Measurements from ENCODE around the gene JAKMIP2.
"Not testable (repeated sequence)": the region's sequence is repeated elsewhere in the genome, so short reads cannot be mapped to it uniquely, and the experiment has no call there.

JAKMIP2 gene

GRCh38 chr5:147732291-147732883 is 50.1 kb downstream of the JAKMIP2 start:
- ChIA-PET CTCF (interaction anchor here (1.8 kb wide), 1 partner anchor 103 kb away, joined by 3 read pairs; no protein-coding TSS in a partner anchor), POLR2A (no interaction called here)
- no peak for TF ChIP-seq CTCF (IDR thresholded peaks at IDR 0.05; ENCODE audit: control extremely low read depth, extremely low read depth, low read depth, missing control alignments)

GRCh38 chr5:147731431-147732290 is 50.9 kb downstream of the JAKMIP2 start:
- DNase-seq (ENCODE audit: extremely low spot score) = no peak

More at GRCh38 chr5:147732291-147732883, 50.1 kb downstream of the JAKMIP2 start:
- DNase-seq (ENCODE audit: extremely low spot score) = no peak

GRCh38 chr5:147727200-147727599 is 55.3 kb downstream of the JAKMIP2 start:
- no peak for TF ChIP-seq CTCF (IDR thresholded peaks at IDR 0.05; ENCODE audit: control extremely low read depth, extremely low read depth, low read depth, missing control alignments)
- no peak for DNase-seq (ENCODE audit: extremely low spot score)
- ChIA-PET POLR2A (no interaction called here), CTCF (interaction anchor here (0.7 to 0.9 kb wide), 3 partner anchors 9 to 20 kb away, joined by 3 to 4 read pairs (median 3); no protein-coding TSS in a partner anchor)

More at GRCh38 chr5:147731431-147732290, 50.9 kb downstream of the JAKMIP2 start:
- CTCF ChIA-PET = interaction anchor here (1.8 kb wide), 1 partner anchor 104 kb away, joined by 3 read pairs; no protein-coding TSS in a partner anchor
- POLR2A ChIA-PET = no interaction called here
- TF ChIP-seq CTCF (IDR thresholded peaks at IDR 0.05; ENCODE audit: control extremely low read depth, extremely low read depth, low read depth, missing control alignments) = no peak

DNA sequence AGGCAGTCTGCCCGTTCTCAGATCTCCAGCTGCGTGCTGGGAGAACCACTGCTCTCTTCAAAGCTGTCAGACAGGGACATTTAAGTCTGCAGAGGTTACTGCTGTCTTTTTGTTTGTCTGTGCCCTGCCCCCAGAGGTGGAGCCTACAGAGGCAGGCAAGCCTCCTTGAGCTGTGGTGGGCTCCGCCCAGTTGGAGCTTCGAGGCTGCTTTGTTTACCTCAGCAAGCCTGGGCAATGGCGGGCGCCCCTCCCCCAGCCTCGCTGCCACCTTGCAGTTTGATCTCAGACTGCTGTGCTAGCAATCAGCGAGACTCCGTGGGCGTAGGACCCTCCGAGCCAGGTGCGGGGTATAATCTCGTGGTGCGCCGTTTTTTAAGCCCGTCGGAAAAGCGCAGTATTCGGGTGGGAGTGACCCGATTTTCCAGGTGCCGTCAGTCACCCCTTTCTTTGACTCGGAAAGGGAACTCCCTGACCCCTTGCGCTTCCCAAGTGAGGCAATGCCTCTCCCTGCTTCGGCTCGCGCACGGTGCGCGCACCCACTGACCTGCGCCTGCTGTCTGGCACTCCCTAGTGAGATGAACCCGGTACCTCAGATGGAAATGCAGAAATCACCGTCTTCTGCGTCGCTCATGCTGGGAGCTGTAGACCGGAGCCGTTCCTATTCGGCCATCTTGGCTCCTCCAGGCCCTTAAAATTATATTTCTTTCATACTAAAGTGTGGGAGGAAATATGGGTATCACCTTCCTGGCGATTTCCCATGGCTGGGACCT is 61.2 kb downstream of the JAKMIP2 start:
- DNase-seq (ENCODE audit: extremely low spot score); POLR2A ChIA-PET: not testable (repeated sequence)

DNA sequence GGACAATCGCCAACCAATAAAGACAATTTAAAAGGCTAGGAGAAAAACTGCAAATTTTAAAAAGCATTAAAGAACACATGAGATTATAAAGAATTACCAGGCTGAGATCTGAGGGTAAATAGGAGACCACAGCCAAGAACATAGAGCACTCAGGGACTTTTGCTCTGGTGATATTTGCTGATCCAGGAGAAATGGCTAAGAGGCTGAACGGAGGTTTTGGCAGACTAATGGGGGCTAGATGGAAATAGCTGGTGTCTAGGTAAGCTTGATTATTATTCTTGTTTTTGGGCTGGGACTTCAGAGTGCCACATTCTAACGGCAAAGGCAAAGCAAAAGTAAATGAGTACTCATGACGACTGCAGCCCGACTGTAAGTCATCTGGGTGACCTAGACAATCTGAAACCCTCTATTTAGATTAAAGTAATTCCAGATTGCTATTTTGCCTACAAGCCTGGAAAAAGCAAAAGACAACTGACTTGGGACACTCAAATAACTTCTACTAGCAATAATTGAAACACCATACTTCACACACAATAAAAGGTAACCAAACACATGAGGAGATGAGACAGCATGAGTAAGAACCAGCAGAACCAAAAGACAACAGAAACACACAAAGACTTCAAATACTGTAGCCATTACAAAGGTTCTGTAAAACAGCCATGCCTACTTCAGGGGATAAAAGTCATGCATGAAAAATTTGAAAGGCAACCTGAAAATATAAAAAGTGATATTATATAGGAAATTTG is 68.8 kb downstream of the JAKMIP2 start:
- ChIA-PET CTCF (no interaction called here), POLR2A (no interaction called here)
- no peak for TF ChIP-seq CTCF (IDR thresholded peaks at IDR 0.05; ENCODE audit: control extremely low read depth, extremely low read depth, low read depth, missing control alignments)
- no peak for DNase-seq (ENCODE audit: extremely low spot score)

More for the DNA sequence above, 61.2 kb downstream of the JAKMIP2 start:
- CTCF ChIA-PET = not testable (repeated sequence)

DNA sequence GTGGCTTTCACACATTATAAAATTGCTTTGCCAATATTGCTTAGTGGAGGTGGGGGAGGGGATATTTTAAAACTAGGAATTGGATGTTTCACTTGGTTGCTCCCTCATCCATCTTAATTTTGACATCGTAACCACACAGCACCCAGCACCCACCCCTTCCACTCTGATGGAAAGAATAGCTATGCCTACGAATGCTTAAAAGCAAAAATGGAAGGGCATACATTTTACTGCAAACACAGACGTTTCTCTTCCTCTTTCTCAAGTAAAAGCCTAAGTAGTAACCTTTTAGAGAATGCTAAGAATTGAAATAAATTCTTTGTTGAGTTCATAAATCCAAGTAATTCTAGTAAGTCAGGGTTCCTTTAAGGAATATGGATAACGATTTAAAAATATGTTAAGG is 69.9 kb downstream of the JAKMIP2 start:
- no peak for TF ChIP-seq CTCF (IDR thresholded peaks at IDR 0.05; ENCODE audit: control extremely low read depth, extremely low read depth, low read depth, missing control alignments)
- CTCF ChIA-PET = no interaction called here
- POLR2A ChIA-PET = no interaction called here
- no peak for DNase-seq (ENCODE audit: extremely low spot score)

Data from GM10248 (cell line).